GM18502 (cell line): Measurements from ENCODE around the gene MAML3.

Experiments used
- ATAC-seq: cut with Tn5 transposase; IDR thresholded peaks from one replicate; pipeline ENCODE4 v1.9.1; 2021; ENCODE audit warnings: mild to moderate bottlenecking; ENCODE audit not compliant: unreplicated experiment, poor library complexity

MAML3 gene

GRCh38 chr4:139943277-139943676 is 210.7 kb downstream of the MAML3 start:
- ATAC-seq = no peak

GRCh38 chr4:139942241-139942640 is 211.7 kb downstream of the MAML3 start:
- ATAC-seq = no peak

- no peak for ATAC-seq
These were observed 213.4 kb downstream of the MAML3 start for GRCh38 chr4:139940600-139940999.

- ATAC-seq = no peak
These were observed 215.6 kb downstream of the MAML3 start for GRCh38 chr4:139938414-139938813.

GRCh38 chr4:139935911-139936310 is 218.1 kb downstream of the MAML3 start:
- no peak for ATAC-seq

- no peak for ATAC-seq
These were observed 219.2 kb downstream of the MAML3 start for GRCh38 chr4:139934708-139935195.

- no peak for ATAC-seq
These were observed 219.8 kb downstream of the MAML3 start for GRCh38 chr4:139934057-139934707.

GRCh38 chr4:139933541-139933940 is 220.4 kb downstream of the MAML3 start:
- ATAC-seq = no peak

- ATAC-seq = no peak
These were observed 220.9 kb downstream of the MAML3 start for GRCh38 chr4:139933104-139933503.

- no peak for ATAC-seq
These were observed 229.2 kb downstream of the MAML3 start for GRCh38 chr4:139924782-139925181.

- no peak for ATAC-seq
These were observed 231.5 kb downstream of the MAML3 start for GRCh38 chr4:139922406-139923024.

GRCh38 chr4:139921429-139922184 is 232.4 kb downstream of the MAML3 start:
- ATAC-seq = no peak

- no peak for ATAC-seq
These were observed 233.4 kb downstream of the MAML3 start for GRCh38 chr4:139920486-139921002.

- no peak for ATAC-seq
These were observed 234.5 kb downstream of the MAML3 start for GRCh38 chr4:139919521-139919920.

GRCh38 chr4:139919004-139919403 is 235.0 kb downstream of the MAML3 start:
- ATAC-seq = no peak

GRCh38 chr4:139918591-139918990 is 235.4 kb downstream of the MAML3 start:
- no peak for ATAC-seq

GRCh38 chr4:139917896-139918295 is 236.1 kb downstream of the MAML3 start:
- ATAC-seq = no peak

GRCh38 chr4:139916041-139916440 is 237.9 kb downstream of the MAML3 start:
- no peak for ATAC-seq

GRCh38 chr4:139915037-139915436 is 238.9 kb downstream of the MAML3 start:
- no peak for ATAC-seq

- ATAC-seq = no peak
These were observed 239.9 kb downstream of the MAML3 start for GRCh38 chr4:139913995-139914598.
